NCI-H1694 (cell line): ENCODE results near the gene TSPY8.
"Not testable (repeated sequence)": the region's sequence is repeated elsewhere in the genome, so short reads cannot be mapped to it uniquely, and the experiment has no call there.

Source experiments
- DNase-seq: peaks from one replicate; lab custom pipeline; 2025; lab: John Stamatoyannopoulos, UW

Gene TSPY8

DNA sequence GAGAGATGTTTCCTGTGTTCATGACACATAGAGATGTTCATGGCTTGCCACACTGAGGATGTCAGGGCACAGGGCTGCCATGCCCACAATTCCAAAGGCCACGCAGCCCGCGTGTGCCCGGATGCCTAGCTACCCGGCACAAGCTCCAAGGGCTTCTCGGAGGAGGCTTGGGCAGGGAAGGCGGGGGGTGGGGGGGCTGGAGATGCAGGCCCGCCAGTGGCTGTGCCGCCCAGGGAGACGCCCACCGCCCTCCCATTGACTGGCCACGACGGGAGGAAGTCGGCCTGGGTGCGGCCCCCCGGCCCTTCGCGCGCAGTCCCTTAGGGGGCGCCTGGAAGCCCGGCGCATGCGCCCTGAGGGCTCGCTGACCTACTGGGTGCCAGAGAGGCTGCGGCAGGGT lies at the start of gene TSPY8:
Gene TSPY8, plus strand, starts transcription at position 301 of the 400 bp plus-strand sequence. Its CDS starts 46 bp downstream, at position 347.
- not testable (repeated sequence) for DNase-seq

DNA sequence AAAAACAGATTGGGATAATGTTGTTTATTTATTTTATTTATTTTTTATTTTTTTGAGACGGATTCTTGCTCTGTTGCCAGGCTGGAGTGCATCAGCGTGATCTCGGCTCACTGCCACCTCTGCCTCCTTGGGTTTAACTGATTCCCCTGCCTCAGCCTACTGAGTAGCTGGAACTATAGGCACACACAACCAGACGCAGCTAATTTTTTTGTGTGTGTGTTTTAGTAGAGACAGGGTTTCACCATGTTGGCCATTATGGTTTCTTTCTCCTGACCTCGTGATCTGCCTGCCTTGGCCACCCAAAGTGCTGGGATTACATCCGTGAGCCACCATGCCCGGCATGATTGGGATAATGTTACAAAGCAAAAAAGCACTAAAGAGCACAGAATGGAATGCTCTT lies 36.6 kb upstream of the TSPY8 start:
- no peak for DNase-seq

- DNase-seq = not testable (repeated sequence)
Observed at GRCh38 chrY:9337164-9337563, 20.4 kb upstream of the TSPY8 start, which contains the start of gene TSPY4. Gene TSPY4, plus strand, starts transcription at chrY:9337464. Its CDS starts 46 bp downstream, at chrY:9337510.

- DNase-seq = not testable (repeated sequence)
Observed at GRCh38 chrY:9396527-9396926, 38.9 kb downstream of the TSPY8 start.

DNA sequence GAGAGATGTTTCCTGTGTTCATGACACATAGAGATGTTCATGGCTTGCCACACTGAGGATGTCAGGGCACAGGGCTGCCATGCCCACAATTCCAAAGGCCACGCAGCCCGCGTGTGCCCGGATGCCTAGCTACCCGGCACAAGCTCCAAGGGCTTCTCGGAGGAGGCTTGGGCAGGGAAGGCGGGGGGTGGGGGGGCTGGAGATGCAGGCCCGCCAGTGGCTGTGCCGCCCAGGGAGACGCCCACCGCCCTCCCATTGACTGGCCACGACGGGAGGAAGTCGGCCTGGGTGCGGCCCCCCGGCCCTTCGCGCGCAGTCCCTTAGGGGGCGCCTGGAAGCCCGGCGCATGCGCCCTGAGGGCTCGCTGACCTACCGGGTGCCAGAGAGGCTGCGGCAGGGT lies 40.5 kb downstream of the TSPY8 start, which contains the start of gene TSPY3:
Gene TSPY3, plus strand, starts transcription at position 301 of the 400 bp plus-strand sequence. Its CDS starts 46 bp downstream, at position 347.
- DNase-seq = not testable (repeated sequence)
